ENCODE data around the gene NKX1-1. TPM values are rescaled to one million over a fixed set of nuclear protein-coding genes. Genes with fewer than 3 reads are reported as not detected.

NKX1-1 gene
- total and polyA plus RNA-seq, 2 of the 8 experiments (the other 6 are each of a cell fraction or from before 2014, with no cell fraction given) = not detected

DNA sequence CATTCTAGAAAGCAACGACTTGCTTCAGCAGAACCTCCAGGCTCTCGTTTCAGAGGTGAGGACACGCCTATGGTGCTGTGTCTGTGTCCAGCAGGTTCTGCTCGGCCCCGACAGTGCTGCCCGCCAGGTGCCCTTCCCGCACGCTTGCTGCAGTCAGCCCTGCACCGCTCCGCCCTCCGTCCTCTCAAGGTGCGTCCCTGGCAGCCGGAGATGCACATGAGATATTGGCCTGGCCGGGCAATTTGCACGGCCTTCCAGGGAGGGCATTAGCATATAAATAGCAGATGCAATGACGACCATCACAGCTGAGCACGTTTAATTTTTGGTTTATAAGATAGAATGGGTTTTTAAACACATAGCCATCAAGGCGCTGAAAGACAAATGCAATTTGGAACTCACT is 44.8 kb downstream of the NKX1-1 start:
- Histone ChIP-seq H2BK12ac (ENCODE audit: low read depth, low read length) (no peak overlapping the region), H2BK120ac (replicated peaks; ENCODE audit: low read depth, low read length) (no peak overlapping the region), H3K18ac (ENCODE audit: extremely low read depth, low read length) (no peak overlapping the region), H3K9ac (replicated peaks in 1 of 4; ENCODE audit: extremely low read depth in 1 of 4, low read depth in 3 of 4, low read length in 3 of 4) (no peak overlapping the region), H3K4me1 (replicated peaks in 1 of 4; ENCODE audit: control insufficient read depth in 3 of 4, insufficient read depth in 4 of 4, low read length in 3 of 4) (no peaks in the 10 kb centered on the region; a peak in 1 of 7 replicates), H3K27ac (ENCODE audit: low read depth, low read length) (no peak overlapping the region), H3K23me2 (ENCODE audit: low read depth, low read length) (no peaks in the 10 kb centered on the region), H3K14ac (ENCODE audit: insufficient read length) (no peak overlapping the region), H4K91ac (replicated peaks; ENCODE audit: insufficient read length, low read length) (no peak overlapping the region), H3K9me3 (ENCODE audit: insufficient read depth in 2 of 2, low read depth in 1 of 2, low read length in 1 of 2) (no peaks in the 10 kb centered on the region), H2AK5ac (ENCODE audit: low read depth, low read length) (no peak overlapping the region), H3K4me3 (ENCODE audit: extremely low read depth in 1 of 4, insufficient read depth in 2 of 4, low read depth in 3 of 4, low read length in 4 of 4) (no peak overlapping the region), H3K23ac (ENCODE audit: insufficient read length) (no peak overlapping the region), H3K36me3 (ENCODE audit: control insufficient read depth in 2 of 4, insufficient read depth in 4 of 4, low read length in 3 of 4) (peaks cover 0 to 13% (median 0%) of the 10 kb centered on the region in 4 experiments; a peak in 1 of 8 replicates), H2BK5ac (ENCODE audit: low read depth, low read length) (no peak overlapping the region), H2AFZ (ENCODE audit: low read length) (no peak overlapping the region), H4K8ac (ENCODE audit: extremely low read depth, insufficient read depth, low read length) (no peak overlapping the region), H3K56ac (replicated peaks; ENCODE audit: insufficient read length, low read depth, low read length) (no peak overlapping the region), H2BK20ac (ENCODE audit: low read length) (no peak overlapping the region), H4K20me1 (replicated peaks in 1 of 2; ENCODE audit: control insufficient read depth in 1 of 2, insufficient read depth in 2 of 2, low read length in 2 of 2) (peaks cover 3 to 13% of the 10 kb centered on the region in 2 experiments), H3K27me3 (replicated peaks in 1 of 4; ENCODE audit: control insufficient read depth in 3 of 4, extremely low read depth in 1 of 4, insufficient read depth in 3 of 4, low read length in 3 of 4) (no peaks in the 10 kb centered on the region), H3K79me1 (ENCODE audit: low read depth, low read length) (no peaks in the 10 kb centered on the region; the same call in 1 of the 2 replicates), H3K4ac (replicated peaks; ENCODE audit: insufficient read length, low read depth, low read length) (no peak overlapping the region), H2BK15ac (ENCODE audit: low read length) (no peak overlapping the region), H3K4me2 (ENCODE audit: insufficient read depth in 1 of 2, low read depth in 2 of 2, low read length in 2 of 2) (no peak overlapping the region), H4K5ac (ENCODE audit: insufficient read length, low read depth, low read length) (no peak overlapping the region), H3K79me2 (ENCODE audit: control insufficient read depth in 1 of 2, insufficient read depth in 2 of 2, low read length in 2 of 2) (no peaks in the 10 kb centered on the region)
- DNase-seq (ENCODE audit: low read depth in 1 of 2, low spot score in 2 of 2) (no peak), FAIRE-seq (no peak)
- ChIA-PET POLR2A (ENCODE audit: partially characterized antibody) (no interaction called here), CTCF (ENCODE audit: partially characterized antibody) (interaction anchor here (0.9 to 1.3 kb wide), 4 partner anchors 9 to 195 kb away, joined by 3 read pairs; no protein-coding TSS in a partner anchor)
- TF ChIP-seq, protein P1, sequence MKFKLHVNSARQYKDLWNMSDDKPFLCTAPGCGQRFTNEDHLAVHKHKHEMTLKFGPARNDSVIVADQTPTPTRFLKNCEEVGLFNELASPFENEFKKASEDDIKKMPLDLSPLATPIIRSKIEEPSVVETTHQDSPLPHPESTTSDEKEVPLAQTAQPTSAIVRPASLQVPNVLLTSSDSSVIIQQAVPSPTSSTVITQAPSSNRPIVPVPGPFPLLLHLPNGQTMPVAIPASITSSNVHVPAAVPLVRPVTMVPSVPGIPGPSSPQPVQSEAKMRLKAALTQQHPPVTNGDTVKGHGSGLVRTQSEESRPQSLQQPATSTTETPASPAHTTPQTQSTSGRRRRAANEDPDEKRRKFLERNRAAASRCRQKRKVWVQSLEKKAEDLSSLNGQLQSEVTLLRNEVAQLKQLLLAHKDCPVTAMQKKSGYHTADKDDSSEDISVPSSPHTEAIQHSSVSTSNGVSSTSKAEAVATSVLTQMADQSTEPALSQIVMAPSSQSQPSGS (IDR thresholded peaks at IDR 0.05; ENCODE audit: low read length) = no peak
- TF ChIP-seq ZNF274 (IDR thresholded peaks at IDR 0.05; ENCODE audit: borderline replicate concordance, extremely low read depth, low read length) = no peak
- TF ChIP-seq FOSL1 (IDR thresholded peaks at IDR 0.05; ENCODE audit: insufficient read depth, low read depth, low read length) = no peak
- no peak for TF ChIP-seq CEBPB (IDR thresholded peaks at IDR 0.05; ENCODE audit: low read depth, low read length)
- TF ChIP-seq HDAC6 (IDR thresholded peaks at IDR 0.05; ENCODE audit: low read depth, low read length) = no peak
- TF ChIP-seq TEAD4 (IDR thresholded peaks at IDR 0.05; ENCODE audit: low read depth, low read length) = no peak
- TF ChIP-seq SP4 (IDR thresholded peaks at IDR 0.05; ENCODE audit: low read length) = no peak
- TF ChIP-seq CHD1 (IDR thresholded peaks at IDR 0.05; ENCODE audit: low read depth, low read length) = no peak
- 90% methylated on average over 18 of the region's 18 CpGs; no CpG with 5 or more reads in 1 of the 2 experiments for WGBS, 2 experiments (ENCODE audit: extremely low coverage in 1 of 2, insufficient coverage in 1 of 2, insufficient read length in 1 of 2, insufficient replicate concordance in 2 of 2, low coverage in 1 of 2, low lambda C conversion rate in 2 of 2, missing lambda C conversion rate in 1 of 2)

Measured in H1 (cell line).